ENCODE measurements around the gene KRTAP10-5.
A peak's percentile ranks its signal among the peaks of the same experiment; 100 is the strongest.

KRTAP10-5 gene

DNA sequence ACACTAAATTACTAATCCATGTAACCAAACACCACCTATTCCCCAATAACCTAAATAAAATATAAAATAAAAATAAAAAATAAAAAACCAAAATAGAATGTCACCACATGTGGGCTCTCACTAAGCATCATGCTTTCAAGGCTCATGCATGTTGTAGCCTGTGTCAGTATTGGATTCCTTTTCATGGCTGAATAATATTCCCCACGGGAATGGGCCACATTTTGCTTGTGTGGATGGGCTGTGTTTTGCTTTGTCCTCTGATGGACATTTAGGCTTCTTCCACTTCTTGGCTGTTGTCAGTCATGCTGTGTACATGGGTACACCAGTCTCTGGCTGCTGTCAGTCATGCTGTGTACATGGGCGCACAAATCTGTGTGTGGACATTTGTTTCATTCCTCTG is 8.7 kb upstream of the KRTAP10-5 start:
- TF ChIP-seq, protein P1, sequence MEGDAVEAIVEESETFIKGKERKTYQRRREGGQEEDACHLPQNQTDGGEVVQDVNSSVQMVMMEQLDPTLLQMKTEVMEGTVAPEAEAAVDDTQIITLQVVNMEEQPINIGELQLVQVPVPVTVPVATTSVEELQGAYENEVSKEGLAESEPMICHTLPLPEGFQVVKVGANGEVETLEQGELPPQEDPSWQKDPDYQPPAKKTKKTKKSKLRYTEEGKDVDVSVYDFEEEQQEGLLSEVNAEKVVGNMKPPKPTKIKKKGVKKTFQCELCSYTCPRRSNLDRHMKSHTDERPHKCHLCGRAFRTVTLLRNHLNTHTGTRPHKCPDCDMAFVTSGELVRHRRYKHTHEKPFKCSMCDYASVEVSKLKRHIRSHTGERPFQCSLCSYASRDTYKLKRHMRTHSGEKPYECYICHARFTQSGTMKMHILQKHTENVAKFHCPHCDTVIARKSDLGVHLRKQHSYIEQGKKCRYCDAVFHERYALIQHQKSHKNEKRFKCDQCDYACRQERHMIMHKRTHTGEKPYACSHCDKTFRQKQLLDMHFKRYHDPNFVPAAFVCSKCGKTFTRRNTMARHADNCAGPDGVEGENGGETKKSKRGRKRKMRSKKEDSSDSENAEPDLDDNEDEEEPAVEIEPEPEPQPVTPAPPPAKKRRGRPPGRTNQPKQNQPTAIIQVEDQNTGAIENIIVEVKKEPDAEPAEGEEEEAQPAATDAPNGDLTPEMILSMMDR (IDR thresholded peaks at IDR 0.05; ENCODE audit: unreplicated experiment in 3 of 3), result no peak
- H3K27ac Mint-ChIP-seq, result no peak overlapping the region
- H3K36me3 Mint-ChIP-seq (ENCODE audit: low read depth), result no peaks in the 10 kb centered on the region
- H3K9me3 Mint-ChIP-seq, result peaks cover 15% of the 10 kb centered on the region
- H3K4me3 Mint-ChIP-seq, result no peak overlapping the region
- H3K27me3 Mint-ChIP-seq (ENCODE audit: low read depth), result peaks cover 37% of the 10 kb centered on the region
- H3K4me1 Mint-ChIP-seq, result peaks cover 10% of the 10 kb centered on the region

DNA sequence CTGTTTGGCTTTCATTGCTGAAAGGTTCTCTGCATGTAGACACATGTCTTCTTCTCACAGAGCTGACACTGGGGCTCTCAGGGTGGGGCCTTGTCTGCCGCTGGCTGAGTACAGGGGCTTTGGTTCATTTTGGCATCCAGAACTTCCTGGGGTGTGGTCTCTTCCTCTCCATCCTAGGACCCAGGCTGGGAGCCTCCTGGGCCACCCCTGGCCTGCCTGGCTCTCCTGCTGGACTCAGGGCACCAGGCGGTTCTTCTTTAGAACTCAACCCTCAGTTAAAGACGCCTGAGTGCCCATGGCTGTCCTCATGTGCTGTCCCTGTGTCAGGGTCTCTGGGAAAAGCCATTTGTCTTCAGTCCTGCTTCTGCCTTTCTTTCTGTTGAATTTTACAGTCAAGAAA is 5.5 kb upstream of the KRTAP10-5 start:
- peaks cover 31% of the 10 kb centered on the region for H3K9me3 Mint-ChIP-seq
- no peak overlapping the region for H3K4me3 Mint-ChIP-seq
- no peak overlapping the region for H3K27ac Mint-ChIP-seq
- TF ChIP-seq, protein P1 (IDR thresholded peaks at IDR 0.05; ENCODE audit: unreplicated experiment in 3 of 3), result no peak
- no peaks in the 10 kb centered on the region for H3K4me1 Mint-ChIP-seq
- H3K36me3 Mint-ChIP-seq (ENCODE audit: low read depth), result no peaks in the 10 kb centered on the region
- peaks cover 28% of the 10 kb centered on the region for H3K27me3 Mint-ChIP-seq (ENCODE audit: low read depth)

DNA sequence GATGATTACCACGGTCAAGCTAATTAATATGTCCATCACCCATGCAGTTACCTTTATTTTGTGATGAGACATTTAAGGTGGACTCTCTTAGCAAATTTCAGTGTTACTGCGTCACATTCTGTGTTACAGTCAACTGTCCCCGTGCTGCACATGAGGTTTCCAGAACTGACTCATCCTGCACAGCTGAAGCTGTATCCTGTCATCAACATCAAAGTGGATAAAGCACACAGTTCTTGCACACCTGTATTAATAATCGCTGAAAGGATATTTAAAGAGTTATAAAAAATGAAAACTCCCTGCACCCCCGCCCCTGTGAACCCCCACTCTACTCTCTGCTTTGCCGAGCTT is 3.4 kb upstream of the KRTAP10-5 start:
- Mint-ChIP-seq H3K9me3 (peaks cover 38% of the 10 kb centered on the region), H3K4me3 (no peak overlapping the region), H3K27me3 (ENCODE audit: low read depth) (peaks cover 37% of the 10 kb centered on the region), H3K36me3 (ENCODE audit: low read depth) (peaks cover 4% of the 10 kb centered on the region), H3K4me1 (no peaks in the 10 kb centered on the region), H3K27ac (no peak overlapping the region)
- TF ChIP-seq, protein P1 (IDR thresholded peaks at IDR 0.05; ENCODE audit: unreplicated experiment in 3 of 3), result no peak

DNA sequence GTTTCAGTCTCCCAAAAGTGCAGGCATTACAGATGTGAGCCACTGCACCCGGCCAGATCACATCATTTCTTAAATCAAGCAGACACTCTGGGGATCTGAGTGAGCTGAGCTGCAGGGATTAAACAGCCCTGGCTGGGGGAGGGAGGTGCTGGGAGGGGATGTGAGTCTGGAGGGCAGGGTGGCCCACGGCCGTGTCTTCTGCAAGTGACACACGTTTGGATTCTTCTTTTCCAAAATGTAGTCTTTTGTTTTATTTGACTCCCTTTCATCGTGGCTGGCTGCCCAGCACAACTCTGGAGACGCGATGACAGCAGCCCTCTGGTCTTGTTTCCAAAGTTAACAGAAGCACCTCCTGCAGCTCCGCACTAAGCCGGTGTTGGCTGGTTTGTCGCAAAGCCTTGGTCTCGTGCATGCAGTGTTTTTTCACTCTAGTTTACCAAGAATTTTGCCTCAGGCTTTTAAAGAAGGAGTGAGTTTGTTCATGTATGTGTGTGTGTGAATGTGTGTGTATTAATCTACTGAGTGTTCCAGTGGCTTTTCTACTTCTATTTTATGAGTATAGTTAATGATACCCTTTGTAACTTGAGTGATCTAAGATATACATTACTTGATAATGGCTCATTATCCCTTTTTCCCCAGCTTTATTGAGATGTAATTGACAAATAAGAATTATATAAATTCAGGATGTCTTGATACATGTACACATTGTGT is 2.8 kb upstream of the KRTAP10-5 start:
- H3K36me3 Mint-ChIP-seq (ENCODE audit: low read depth), result peaks cover 4% of the 10 kb centered on the region
- no peak overlapping the region for H3K4me3 Mint-ChIP-seq
- peaks cover 40% of the 10 kb centered on the region for H3K9me3 Mint-ChIP-seq
- no peaks in the 10 kb centered on the region for H3K4me1 Mint-ChIP-seq
- TF ChIP-seq, protein P1 (IDR thresholded peaks at IDR 0.05; ENCODE audit: unreplicated experiment in 3 of 3), result no peak
- H3K27ac Mint-ChIP-seq, result peak overlapping the region in 1 of 3 experiments; percentile 72
- H3K27me3 Mint-ChIP-seq (ENCODE audit: low read depth), result peaks cover 37% of the 10 kb centered on the region

DNA sequence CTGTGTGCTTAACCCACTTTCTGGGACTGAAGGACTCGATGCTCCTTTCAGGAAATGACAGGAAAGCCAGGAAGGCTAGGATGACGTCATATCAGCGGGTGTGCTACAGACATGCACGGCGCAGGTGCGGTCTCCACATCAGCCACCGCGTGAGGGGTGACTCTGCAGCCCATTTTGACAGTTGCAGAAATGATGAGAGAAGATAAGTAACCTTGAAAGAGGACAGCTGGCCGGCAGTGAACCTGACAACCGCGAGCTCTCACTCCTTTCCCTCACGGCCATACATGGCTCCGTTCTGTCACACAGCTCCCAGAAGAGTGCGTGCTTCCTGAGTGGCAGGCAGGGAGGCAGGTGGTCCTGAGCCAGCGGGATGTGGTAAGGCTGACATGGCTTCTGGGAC is 1.7 kb upstream of the KRTAP10-5 start:
- no peak overlapping the region for H3K27ac Mint-ChIP-seq
- H3K9me3 Mint-ChIP-seq, result peaks cover 45% of the 10 kb centered on the region
- TF ChIP-seq, protein P1 (IDR thresholded peaks at IDR 0.05; ENCODE audit: unreplicated experiment in 3 of 3), result no peak
- H3K27me3 Mint-ChIP-seq (ENCODE audit: low read depth), result peaks cover 27% of the 10 kb centered on the region
- peaks cover 4% of the 10 kb centered on the region for H3K36me3 Mint-ChIP-seq (ENCODE audit: low read depth)
- no peaks in the 10 kb centered on the region for H3K4me1 Mint-ChIP-seq
- no peak overlapping the region for H3K4me3 Mint-ChIP-seq

DNA sequence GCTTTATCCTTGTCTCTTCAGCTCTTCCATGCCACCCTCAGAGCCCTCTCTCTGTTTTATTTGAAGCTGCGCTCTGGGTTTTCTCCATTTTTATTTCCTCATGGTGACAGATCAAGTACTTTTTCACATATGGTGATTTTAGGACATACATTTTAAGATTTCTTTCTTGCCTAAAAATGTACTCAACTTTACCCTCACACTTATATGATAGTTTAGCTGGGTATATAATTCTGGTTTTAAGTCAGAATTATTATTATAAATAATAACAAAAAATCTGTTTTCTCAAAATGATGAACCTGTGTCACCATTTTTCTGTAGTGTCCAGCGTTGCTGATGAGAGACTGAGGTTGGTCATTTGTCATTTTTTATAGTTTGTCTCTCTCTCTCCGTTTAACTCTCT is 754 bp upstream of the KRTAP10-5 start:
- Mint-ChIP-seq H3K27ac (no peak overlapping the region), H3K4me1 (no peaks in the 10 kb centered on the region), H3K9me3 (peaks cover 43% of the 10 kb centered on the region), H3K27me3 (ENCODE audit: low read depth) (peaks cover 21% of the 10 kb centered on the region), H3K36me3 (ENCODE audit: low read depth) (peaks cover 4% of the 10 kb centered on the region), H3K4me3 (no peak overlapping the region)
- TF ChIP-seq, protein P1 (IDR thresholded peaks at IDR 0.05; ENCODE audit: unreplicated experiment in 3 of 3), result no peak

Data from nephron (organoid).